HG02884 (cell line): Measurements from ENCODE around the gene EPG5.

ENCODE experiments used
- ATAC-seq: cut with Tn5 transposase; IDR thresholded peaks from one replicate; pipeline ENCODE4 v1.9.1; 2021; ENCODE audit warnings: mild to moderate bottlenecking, moderate library complexity; ENCODE audit not compliant: unreplicated experiment

EPG5 gene

DNA sequence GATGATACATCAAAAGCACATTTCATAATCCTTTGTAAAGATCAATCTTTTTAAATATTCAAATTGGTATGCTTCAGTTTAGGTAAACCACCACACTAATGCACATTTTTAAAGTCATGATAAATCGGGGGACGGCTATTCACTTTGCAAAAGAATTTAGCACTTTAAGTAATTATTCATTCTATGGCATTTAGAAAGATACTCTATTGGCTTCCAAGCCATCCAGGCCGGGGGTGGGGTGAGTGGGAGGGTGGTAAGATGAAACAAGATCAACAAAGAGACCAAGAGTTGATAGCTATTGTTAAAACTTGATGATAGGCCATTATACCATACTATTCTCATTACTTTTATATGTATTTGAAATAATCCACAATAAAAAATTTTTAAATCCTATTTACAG lies 41.0 kb downstream of the EPG5 start:
- ATAC-seq = no peak

DNA sequence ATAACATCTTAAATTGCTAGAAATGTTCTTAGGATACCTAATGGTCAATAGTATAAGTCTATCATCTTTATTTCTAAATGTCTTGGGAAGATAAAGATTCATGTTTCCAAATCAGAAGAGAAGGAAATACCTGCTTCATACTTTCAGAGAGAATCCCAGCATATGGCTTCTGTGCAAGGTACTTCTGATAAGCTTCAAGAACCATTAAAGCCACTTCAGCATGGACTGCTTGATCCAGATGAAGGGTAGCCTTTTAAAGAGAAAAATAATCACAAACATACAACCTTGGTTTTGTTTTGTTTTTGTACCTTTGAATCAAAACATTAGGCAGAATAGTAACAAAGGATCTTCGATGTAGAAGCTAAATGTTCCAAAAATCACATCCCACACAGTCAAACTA lies 44.0 kb downstream of the EPG5 start:
- ATAC-seq = no peak

- no peak for ATAC-seq
Measured at GRCh38 chr18:45920367-45920766, 46.8 kb downstream of the EPG5 start.

DNA sequence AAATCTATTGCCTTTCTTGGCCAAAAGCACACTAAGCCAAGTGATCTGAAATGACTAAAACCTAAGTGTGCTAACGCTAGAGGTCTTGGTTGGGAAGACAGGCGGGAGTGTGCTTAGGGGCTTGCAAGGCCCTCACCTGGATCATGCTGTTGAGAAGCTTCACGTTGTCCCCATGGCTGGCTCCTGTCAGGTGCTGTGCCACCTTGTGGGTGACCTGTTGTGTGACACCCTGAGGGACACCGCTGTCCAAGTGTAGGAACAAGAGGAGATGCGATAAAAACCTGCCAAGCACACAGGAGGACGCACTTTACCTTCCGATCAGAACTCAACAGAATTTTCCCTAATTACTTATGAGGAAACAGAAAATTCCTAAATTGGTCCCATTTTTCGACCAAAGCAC lies 50.8 kb downstream of the EPG5 start:
- ATAC-seq = no peak

GRCh38 chr18:45913276-45913675 lies 53.9 kb downstream of the EPG5 start:
- no peak for ATAC-seq

DNA sequence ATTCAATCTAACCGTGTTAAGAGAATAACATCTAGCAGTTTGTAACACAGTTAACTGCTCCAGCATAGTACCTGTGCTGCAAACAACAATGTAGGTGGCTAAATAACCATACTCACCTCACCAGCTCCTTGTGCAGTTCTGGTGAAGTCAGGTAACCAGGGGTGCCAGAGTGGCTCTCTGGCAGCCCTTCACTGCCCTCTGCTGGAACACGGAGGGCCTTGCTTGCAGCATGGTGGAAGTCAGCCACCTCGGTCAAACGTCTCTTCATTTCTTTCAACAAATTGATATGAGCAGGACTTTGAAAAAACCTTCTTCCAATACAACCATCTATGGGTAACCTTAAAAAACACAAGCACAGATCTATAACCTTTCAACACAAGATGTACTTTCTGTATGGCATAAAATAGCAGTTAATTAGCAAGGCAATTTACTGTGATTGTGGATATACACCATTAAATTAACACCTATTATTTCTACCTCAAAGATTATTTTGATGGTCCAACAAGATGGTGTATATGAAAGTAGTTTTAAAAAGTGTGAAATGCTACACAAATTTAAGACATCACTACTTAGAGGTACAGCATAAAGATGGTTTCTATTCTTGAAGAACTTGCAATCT lies 56.6 kb downstream of the EPG5 start:
- ATAC-seq = peak; percentile 86

GRCh38 chr18:45901654-45902210 lies 65.4 kb downstream of the EPG5 start:
- no peak for ATAC-seq

GRCh38 chr18:45900623-45901022 lies 66.5 kb downstream of the EPG5 start:
- no peak for ATAC-seq

DNA sequence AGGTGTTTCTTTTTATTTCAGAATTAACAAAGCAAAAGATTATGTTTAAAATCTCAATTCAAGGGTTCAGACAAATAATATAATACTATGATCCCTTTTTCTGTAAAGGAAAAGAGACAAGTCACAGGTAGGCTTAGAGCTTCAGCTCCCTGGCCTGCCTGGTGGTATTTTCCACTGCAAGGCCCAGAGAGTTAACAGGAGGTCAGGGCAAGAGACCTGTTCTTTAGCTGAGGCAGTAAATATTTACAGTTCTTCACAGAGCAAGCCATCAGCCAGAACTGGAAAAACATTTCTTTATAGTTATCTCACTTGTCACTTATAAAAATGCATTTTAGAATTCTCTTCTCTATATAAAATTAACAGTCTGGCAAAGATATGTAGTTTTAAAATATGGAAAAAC lies 70.1 kb downstream of the EPG5 start:
- no peak for ATAC-seq

GRCh38 chr18:45896452-45896851 lies 70.7 kb downstream of the EPG5 start:
- no peak for ATAC-seq

DNA sequence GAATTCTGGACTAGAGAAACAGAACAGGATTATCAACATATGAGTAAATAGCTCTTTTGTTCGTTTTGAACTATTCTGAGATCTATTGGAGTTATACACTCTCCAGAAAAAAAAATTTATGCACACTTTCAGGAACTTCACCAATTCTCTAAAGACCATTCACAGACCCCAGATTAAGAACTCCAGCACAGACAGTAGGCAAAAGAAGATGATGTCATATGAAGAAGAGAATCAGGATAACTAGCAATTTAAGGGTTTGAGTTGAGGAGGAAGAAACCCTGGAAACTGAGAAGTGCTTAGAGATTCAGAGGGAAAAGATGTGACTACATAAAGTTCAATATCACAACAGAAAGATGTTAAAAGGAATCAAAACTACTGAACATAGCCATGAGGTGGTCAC lies 71.8 kb downstream of the EPG5 start:
- ATAC-seq = no peak

DNA sequence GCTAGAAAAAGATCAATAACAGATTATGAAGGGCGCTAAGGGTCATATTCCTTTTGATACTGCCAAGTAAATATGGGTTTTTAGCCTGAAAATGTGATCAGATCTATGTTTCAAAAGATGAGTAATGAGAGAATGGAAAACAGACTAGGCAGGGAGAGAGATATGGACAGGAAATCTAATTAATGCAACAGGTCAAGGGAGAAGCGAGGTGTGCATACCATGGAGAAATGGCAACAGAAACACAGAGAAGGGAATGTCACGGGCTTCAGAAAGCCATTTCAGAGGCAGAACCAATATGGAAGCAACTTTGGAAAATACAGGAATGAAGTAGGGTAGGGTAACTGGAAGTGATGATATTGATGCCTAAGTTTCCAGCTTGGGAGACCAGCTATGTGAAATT lies 72.3 kb downstream of the EPG5 start:
- ATAC-seq = no peak

DNA sequence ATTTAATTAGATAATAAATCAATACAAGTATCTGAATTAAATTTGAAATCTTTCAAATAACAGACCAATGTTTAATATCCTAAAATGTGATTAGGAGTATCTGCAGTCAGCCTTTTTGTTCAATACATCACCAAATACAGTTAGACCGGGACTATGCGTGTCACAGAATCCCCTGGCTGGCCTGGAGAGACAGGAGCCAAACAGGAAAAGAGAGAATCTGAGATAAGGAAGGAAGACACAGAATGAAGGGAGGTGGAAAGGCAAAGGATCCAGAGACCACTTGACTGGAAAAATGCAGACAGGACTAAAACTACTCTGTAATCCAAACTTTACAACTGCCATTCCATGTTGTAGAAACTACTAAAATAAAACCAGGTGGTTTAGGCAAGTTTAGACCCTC lies 75.3 kb downstream of the EPG5 start:
- no peak for ATAC-seq

- no peak for ATAC-seq
Measured at GRCh38 chr18:45890606-45891005, 76.5 kb downstream of the EPG5 start.

DNA sequence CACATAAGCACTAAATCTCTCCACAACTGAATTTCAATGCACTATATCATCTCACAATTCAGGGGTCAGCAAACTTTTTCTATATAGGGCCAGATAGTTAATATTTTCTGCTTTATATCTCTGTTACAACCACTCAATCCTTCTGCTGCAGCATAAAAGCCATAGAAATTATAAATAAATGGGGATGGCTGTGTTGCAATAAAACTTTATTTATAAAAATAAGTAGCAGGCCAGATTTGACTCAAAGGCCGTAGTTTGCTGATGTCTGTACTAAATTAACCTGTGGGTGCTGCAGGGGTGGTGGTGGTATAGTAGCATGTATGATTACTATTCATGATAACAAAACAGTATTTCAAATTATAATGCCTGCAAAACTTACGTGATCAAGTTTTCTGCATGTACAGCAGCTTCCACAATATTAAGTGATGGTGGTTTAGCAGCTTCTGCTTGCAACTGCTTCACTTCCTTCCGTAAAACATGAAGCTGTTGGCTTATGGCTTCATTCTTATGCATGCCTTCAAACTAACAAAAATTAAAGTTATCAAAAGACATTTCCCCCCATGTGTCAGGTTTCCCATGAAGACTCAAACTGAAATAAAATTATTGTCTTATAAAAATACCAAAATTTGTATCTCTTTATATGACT lies 77.6 kb downstream of the EPG5 start:
- no peak for ATAC-seq

DNA sequence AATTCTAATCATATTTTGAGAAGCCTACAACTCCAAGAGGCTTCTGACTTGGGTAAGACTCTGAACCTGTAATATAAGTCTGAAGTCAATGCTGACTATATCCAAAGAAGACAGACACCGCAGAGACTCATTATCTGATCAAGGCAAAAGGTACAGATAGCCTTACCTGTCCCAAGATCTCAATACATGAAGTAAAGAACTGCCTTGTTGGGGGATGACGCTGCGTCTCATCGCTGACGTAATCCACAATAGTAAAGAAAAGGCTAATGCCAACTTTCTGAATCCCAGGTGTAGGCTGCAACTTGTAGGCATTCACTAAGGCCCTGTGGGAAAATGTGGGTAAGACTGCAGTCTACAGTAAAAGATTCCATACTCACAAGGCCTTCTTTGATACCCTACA lies 79.5 kb downstream of the EPG5 start:
- no peak for ATAC-seq

GRCh38 chr18:45880876-45881558 lies 86.1 kb downstream of the EPG5 start:
- no peak for ATAC-seq

- ATAC-seq = peak; percentile 87
Measured at GRCh38 chr18:45879681-45880655, 87.2 kb downstream of the EPG5 start.

GRCh38 chr18:45877403-45877802 lies 89.7 kb downstream of the EPG5 start:
- no peak for ATAC-seq

- ATAC-seq = no peak
Measured at GRCh38 chr18:45876161-45876560, 91.0 kb downstream of the EPG5 start.
